ACHN (cell line): Measurements from ENCODE around the gene FRMD8.
"Not testable (repeated sequence)": the region's sequence is repeated elsewhere in the genome, so short reads cannot be mapped to it uniquely, and the experiment has no call there.

Experiments used
- DNase-seq: peaks from one replicate; pipeline ENCODE4 v3.0.0-alpha.2; 2015
- in situ Hi-C: cut with HindIII; loops from 2 replicates; pipeline ENCODE4 v1.10.0; 2017; ENCODE audit warnings: low sequenced_read_pairs, low pct_ligation_motif_present, low pct_unique_long_range_greater_than_20kb

The FRMD8 gene

DNA sequence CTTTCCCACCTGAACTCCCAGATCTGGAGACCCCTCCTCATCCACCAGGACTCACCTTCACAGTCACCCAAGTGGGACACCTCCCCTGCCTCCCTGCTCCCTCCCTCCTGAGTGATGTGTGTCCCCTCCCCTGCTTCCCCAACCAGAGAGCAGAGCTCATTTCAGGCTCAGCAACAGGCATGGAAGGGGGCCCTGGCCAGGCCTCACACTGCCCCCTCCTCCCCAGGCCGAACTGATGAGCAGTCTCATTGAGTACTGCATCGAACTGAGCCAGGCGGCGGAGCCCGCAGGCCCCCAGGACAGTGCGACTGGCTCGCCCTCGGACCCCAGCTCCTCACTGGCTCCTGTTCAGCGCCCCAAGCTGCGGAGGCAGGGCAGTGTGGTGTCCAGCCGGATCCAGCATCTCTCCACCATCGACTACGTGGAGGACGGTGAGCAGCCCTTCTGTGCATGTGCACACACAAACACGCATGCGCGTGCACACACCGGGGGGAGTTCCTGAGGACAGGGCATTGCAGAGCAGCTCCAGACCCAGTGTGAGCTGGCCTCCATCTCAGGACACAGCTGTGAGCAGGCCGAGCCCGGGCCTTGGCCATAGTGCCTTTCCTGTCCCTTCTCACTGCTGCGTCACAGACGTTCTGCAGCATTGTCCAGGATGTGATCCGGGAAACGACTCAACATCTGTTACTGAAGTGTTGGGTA, 18.4 kb downstream of the FRMD8 start:
- in situ Hi-C loops: no loop called here

DNA sequence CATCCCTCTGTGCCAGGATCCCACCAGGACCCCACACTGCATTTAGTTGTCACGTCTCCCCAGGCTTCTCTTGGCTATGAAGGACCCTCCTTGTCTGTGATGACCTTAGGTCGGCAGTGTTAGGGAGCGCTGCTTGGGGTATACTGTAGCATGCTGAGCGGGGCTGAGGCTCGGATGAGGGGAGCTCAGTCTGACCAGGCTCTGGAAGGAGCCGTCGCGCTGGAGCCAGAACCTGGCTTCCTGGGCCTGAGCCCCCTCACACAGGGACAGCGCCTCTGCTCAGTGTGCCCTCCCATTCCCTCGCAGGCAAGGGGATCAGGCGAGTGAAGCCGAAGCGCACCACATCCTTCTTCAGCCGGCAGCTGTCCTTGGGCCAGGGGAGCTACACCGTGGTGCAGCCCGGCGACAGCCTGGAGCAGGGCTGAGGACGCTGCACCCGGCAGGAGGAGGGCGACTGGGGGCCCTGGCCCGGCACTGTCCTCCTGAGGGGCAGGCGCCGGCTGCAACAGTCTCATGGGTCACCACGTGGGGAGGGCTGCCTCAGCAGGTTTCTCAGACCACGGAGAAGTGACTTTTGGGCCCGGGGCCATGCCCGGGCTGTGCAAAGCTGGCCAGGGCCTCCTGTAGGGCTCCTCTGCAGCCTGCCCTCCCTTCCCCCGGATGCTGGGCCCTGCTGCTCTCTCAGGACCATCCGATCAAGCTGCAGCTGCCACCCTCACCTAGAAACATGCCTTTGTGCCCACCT, 24.7 kb downstream of the FRMD8 start:
- DNase-seq: no peak
- in situ Hi-C loops: no loop called here

More for the DNA sequence above, 18.4 kb downstream of the FRMD8 start:
- DNase-seq: no peak

DNA sequence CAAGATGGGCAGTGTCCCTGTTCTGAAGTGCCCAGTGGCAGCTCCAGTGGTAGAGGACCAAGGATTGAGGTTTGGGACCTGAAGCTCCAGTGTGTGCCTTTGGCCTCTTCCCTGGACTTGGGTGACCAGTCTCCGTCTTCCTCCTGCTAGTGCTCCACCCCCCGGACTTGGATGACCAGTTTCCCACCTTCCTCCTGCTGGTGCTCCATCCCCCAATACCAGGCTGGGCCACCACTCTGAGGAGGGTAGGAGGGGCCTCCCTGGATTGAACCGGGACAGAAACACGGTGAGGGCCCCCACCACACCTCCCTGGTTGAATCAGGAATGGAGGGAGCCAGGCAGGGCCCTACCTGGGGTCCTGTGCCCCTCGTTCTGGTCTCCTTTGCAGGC, 25.2 kb downstream of the FRMD8 start:
- in situ Hi-C loops: no loop called here
- no peak for DNase-seq

DNA sequence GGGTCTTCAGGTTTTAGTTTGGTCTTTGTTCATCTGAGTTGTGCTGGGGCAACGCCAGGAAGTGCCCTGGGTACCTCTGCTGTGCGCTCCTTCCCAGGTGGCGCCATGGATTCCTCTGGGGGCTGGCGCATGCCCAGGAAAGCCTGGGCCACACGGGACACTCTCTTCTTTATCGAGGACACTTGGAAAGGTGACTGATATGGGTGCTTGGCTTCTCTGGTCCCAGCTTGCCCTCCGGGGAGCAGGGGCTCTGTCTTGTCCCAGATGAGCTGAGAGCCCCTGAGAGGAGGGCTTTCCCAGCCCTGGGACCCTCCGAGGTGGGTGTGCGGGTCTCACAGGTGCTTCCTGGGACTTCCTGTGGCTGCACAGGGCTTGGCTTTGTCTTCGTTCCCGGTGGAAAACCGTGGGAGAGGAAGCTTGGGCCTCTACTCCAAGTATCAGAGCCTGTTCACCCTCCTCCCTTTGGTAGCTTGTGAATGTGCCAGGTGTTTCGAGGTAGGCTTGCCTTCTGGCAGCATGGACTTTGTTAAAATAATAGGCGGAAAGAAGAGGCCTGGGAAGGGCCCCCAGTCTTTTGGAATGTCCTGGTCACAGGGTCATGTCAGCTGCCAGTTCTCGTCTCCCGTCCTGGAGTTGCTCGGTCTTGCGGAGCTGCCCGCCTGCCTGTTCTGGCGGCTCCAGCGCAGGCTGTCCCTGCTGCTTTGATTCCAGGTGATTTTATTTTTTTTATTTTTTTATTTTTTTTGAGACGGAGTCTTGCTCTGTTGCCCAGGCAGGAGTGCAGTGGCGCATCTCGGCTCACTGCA, 26.0 kb downstream of the FRMD8 start:
- DNase-seq: no peak
- in situ Hi-C loops: no loop called here

DNA sequence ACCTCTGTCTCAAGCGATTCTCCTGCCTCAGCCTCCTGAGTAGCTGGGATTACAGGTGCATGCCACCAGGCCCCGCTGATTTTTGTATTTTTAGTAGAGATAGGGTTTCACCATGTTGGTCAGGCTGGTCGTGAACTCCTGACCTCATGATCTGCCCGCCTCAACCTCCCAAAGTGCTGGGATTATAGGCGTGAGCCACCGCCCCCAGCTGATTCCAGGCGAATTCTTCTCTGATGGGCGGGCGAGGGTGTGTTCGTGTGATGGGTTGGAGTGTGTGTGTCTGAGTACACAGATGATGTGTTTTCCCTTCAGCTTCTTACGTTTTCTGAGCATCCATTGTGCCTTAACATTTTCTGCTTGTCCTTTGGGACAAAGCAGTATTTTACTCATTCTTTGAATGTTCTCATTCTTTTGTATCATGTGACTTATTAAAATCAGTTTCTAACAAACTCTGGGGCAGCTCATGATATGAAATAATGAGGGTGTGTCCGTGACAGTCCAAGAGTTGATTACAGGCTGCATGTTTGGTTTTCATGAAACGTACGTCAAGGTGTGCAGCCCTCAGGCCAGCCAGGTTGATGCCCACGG, 26.7 kb downstream of the FRMD8 start:
- DNase-seq, in situ Hi-C loops: not testable (repeated sequence)

DNA sequence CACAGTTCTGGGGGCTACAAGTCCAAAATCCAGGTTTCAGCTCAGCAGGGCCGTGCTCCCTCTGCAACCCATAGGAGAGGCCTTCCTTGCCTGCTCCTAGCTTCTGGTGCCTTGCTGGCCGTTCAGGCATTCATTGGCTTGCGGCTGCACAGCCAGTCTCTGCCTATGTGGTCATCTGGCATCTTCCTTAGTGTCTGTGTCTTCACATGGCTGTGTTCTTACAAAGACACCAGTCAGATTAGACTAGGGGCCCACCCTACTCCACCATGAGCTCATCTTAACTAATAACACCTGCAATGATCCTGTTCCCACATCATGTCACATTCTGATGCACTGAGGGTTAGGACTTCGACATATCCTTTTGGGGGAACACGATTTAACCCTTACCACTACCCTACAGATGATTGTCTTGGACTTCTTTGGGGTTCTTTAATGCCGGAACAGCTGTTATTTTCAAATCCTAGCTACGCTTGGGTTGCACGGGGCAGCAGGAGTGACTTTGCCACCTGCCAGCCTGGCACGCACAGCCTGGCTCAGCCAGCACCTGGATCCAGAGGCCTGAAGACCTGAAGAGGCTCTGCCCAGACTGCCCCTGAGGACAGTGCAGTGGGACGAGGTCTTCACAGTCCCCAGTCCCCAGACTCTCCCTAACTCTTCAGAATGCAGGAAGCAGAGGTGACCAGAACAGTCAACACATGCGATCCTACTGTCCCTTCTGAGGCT, 28.5 kb downstream of the FRMD8 start:
- in situ Hi-C loops: no loop called here
- DNase-seq: no peak

DNA sequence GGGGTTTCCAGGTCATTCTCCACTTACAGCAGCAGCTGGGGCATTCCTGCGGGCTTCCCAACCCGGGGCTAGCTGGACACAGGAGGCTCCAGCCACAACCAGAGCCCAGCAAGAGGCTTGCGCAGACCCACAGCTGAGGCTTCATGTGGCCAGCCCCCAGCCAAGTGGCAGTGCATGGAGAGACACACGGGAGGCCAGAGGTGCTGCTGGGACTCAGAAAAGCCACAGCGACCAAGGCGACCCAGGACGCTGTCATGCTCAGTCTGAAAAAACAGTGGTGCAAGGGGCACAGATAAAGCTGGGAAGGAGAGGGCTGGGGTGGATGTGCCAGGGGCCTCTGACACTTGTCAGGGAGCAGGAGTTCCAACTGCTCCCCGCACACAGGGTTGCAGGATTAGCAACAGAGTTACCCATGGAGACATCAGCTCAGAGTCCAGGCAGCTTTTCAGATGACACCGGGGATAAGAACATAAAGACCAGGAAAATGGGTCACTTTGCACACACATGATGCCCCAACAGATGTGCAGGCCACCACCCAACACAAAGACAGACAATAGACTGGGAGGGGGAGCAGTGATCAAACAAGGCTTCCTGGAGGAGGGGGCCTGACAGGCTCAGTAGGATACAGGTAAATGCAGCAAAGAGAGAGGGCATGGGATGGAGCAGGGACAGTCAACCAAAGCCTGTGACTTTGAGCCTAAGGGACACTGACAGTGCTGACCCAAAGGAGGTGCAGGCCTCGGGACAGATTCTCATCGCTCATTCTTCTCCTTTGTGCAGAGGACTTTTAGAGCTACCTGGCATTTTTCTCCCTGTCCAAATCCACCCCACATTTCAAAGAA, 29.3 kb downstream of the FRMD8 start:
- no peak for DNase-seq
- in situ Hi-C loops: no loop called here

DNA sequence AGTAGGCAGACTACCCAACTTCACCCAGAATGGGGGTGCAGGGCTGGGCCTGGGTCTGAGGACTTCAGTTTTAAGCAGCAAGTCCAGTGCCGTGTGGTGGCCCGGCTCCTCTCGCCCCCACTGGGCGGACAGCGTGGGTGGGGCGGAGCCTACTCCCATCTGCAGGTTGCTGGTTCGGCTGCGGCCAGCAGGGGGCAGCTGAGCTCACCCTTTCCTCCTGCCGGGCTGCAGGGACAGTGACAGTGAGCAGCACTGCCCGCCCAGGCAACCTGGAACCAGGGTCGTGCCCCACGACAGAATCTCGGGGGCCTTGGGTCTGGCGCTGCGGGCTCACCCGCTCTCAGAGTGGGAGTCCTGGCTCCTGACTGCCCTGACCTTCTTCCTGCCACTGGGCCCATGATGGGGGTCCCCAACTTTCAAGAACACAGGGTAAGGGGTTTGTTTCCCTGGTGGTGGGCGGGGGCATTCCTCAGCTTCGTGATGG, 29.9 kb downstream of the FRMD8 start:
- DNase-seq: peak; percentile 77
- in situ Hi-C loops: no loop called here

DNA sequence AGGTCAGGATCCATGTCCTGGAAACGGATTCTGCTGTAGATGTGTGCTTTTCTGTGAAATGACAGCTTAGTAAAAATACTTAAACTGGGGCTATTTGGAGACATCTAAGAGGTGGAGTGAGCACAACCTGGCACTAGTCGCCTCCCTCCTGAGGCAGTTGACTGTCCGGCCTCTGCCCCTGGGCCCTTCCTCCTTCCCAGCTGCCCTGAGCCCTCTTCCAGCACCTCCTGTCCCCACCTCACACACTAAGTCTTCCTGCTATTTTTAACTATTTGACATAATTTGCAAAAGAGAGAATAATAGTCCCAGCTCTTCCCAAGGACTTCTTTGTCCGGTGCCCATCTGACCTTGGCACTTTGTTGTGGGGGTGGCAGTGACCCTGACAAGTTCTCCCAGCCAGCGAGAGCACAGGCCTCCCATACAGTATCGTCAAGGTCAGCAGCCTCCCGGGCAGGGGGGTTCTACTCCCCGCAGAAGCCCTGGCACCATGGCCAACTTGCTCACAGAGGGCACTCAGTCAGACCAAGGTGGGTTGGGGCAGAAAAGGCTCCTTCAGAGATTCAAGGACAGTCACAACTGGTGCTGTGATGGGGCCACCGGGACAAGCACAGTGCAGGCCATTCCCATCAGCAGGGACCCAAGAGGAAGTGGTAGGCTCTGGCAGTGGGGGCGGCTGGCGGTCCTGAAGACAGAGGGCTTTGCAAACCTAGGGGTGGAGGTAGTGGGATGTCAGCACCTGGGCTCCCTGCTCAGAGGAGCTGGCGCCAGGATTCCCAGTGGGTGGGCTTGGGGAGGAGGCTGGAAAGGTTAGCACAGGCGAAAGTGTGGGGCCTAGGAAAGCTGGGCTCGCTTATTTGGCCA, 30.6 kb downstream of the FRMD8 start:
- DNase-seq: peak; percentile 16

DNA sequence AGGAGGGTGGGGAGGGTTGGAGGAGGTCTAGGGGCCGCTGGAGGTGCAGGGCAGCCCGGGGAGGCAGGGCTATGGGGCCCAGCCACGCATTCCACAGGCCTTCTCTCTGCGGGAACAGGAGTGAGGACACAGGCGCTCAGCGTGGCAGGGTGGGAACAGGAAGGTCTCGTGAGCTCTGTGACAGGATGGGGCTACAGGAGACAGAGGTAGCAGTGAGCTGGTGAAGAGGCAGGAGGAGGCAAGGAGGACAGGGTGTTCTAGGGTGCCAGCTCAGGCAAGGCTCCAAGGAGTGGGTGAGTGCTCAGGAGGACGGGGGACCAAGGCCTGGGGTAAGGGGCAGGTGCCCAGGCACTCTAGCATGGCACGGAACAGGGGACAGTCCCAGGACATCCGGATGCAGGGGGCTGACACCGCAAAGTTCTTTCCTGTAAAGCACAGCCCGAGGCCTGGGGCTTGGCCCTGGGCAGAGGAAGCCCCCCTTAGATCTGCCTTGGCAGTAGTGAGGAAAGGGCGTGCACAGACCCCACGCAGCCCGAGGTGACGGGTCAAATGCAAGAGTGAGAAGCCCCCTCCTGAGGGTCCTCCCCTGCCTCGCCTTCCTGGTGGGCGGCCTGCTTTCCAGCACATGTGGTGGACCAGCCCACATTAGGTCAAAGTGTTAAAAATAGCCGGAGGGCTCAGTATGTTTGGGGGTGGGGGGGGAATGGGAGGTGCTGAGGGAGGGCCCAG, 31.4 kb downstream of the FRMD8 start:
- no peak for DNase-seq
- in situ Hi-C loops: no loop called here

More for the DNA sequence above, 30.6 kb downstream of the FRMD8 start:
- in situ Hi-C loops: no loop called here

DNA sequence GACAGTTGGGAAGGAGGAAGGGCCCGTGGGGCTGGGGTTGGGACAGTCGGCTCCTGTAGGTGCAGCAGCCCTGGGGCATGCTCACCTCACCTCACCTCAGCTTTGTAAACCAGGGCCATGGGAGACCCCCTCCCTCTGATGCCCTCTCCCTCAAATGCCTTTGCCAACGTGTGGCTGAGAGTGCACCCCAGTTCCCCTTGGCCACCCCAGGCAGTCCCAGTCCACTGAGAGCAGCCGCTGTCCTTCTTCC, 31.9 kb downstream of the FRMD8 start:
- DNase-seq: no peak
- in situ Hi-C loops: no loop called here

DNA sequence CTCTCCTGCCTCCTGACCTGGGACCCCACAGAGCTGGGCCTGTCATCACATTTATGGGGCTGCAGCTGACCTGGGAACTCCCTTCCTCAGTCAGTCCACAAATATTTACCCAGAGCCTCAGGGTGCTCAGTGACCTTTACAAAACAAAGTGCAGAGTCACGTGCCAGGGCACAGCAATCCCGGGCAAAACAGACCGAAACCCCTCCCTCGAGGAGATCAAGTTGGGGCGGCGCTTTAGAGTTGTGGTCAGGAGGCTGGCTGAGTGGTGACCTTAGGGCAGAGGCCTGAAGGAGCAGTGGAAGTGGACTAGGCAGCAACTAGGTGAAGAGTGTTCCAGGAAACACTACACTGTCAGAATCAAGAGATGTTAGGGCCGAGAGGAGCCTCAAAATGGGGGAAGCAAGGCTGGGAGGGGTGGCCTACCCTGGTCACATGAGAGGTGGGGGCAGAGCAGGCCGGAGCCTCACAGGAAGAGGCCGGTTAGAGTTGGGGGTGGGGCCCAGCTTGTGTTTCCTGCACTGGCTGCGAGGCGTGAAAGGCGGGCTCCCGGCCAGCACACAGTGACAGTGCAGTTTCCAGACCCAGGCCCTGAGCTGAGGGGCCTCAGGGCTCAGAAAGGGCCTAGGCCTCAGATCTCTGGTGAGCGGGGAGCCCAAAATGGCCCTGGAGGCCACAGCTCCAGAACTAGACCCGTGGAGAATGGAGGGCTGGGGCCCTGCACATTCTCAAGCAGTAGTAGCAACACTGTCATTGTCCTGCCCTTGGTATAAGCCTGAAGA, 32.4 kb downstream of the FRMD8 start:
- in situ Hi-C loops: no loop called here
- DNase-seq: peak; percentile 94

DNA sequence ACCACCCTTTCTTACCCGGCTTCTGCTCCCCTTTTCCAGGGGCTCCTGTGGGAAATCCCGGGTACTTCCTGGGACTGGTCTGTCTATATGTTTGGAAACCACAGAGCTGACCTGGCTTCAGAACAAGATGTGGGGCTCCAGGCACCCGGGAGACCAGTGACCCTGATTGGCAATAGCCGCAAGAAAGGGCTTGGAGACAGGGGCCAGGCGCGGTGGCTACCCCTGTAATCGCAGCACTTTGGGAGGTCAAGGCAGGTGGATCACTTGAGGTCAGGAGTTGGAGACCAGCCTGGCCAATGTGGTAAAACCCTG, 33.0 kb downstream of the FRMD8 start:
- in situ Hi-C loops: no loop called here
- DNase-seq: peak; percentile 5

DNA sequence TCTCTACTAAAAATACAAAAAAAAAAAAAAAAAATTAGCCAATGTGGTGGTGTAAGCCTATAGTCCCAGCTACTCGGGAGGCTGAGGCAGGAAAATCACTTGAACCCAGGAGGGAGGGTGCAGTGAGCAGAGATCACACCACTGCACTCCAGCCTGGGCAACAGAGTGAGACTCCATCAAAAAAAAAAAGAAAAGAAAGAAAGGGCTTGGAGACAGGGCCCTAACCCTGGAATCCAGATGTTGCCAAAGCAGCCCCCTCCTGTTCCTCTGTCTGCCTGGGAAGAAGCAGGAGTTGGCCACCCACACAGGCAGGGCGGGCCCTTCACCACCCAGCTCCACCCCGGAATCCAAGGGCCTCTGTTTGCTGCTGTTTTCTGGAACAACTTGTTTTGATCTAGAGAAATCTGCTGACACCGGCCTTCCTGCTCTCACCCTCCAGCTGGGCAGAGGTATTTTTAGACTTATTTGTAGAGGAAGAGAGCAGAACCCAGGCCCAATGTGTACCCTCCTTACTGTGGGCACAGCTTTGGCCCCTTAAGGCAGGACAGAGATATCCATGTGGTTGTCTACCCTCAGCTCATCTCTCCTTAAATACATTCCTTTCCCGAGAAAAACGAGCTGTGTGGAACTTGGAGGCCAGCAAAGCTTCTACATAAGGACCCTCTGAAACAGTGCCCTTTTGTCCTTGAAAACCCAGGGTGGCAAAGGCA, 33.5 kb downstream of the FRMD8 start:
- in situ Hi-C loops: loop anchor here (10.0 kb wide), 1 partner anchor 75 kb away; the partner anchor contains the start of gene MALAT1
- DNase-seq: peak; percentile 82

DNA sequence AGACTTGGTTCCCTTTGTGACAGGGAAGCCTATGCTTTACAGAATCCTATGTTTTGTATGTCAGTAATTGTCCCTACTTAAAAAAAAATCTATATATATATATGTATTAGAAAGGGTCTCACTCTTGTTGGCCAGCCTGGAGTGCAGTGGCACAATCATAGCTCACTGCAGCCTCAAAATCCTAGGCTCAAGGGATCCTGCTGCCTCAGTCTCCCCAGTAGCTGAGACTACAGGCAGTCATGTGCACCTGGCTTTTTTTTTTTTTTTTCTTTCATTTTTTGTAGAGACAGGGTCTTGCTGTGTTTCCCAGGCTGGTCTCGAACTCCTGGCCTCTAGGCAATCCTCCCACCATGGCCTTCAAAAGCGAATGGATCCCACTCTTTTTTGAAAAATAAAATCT, 34.1 kb downstream of the FRMD8 start:
- in situ Hi-C loops: loop anchor here (10.0 kb wide), 1 partner anchor 74 kb away; the partner anchor contains the start of gene MALAT1
- DNase-seq: no peak
